Rectal smooth muscle tissue (tissue), 1 donor: Measurements from ENCODE around the gene IGLL5.

ENCODE experiments used
- H3K27ac ChIP-seq: one replicate; pipeline ENCODE4 v1.7.0; 2013; ENCODE audit warnings: low read depth, low read length, inconsistent platforms
- H3K27me3 ChIP-seq: one replicate; pipeline ENCODE4 v1.7.0; 2013; ENCODE audit warnings: low read length; ENCODE audit not compliant: control insufficient read depth, insufficient read depth
- H3K36me3 ChIP-seq: one replicate; pipeline ENCODE4 v1.7.0; 2013; ENCODE audit warnings: low read length; ENCODE audit not compliant: control insufficient read depth, insufficient read depth
- H3K4me1 ChIP-seq: one replicate; pipeline ENCODE4 v1.7.0; 2013; ENCODE audit warnings: low read length; ENCODE audit not compliant: control insufficient read depth, insufficient read depth
- H3K4me3 ChIP-seq: one replicate; pipeline ENCODE4 v1.7.0; 2013; ENCODE audit warnings: low read length
- H3K9ac ChIP-seq: one replicate; pipeline ENCODE4 v1.7.0; 2013; ENCODE audit warnings: low read length

Gene IGLL5

DNA sequence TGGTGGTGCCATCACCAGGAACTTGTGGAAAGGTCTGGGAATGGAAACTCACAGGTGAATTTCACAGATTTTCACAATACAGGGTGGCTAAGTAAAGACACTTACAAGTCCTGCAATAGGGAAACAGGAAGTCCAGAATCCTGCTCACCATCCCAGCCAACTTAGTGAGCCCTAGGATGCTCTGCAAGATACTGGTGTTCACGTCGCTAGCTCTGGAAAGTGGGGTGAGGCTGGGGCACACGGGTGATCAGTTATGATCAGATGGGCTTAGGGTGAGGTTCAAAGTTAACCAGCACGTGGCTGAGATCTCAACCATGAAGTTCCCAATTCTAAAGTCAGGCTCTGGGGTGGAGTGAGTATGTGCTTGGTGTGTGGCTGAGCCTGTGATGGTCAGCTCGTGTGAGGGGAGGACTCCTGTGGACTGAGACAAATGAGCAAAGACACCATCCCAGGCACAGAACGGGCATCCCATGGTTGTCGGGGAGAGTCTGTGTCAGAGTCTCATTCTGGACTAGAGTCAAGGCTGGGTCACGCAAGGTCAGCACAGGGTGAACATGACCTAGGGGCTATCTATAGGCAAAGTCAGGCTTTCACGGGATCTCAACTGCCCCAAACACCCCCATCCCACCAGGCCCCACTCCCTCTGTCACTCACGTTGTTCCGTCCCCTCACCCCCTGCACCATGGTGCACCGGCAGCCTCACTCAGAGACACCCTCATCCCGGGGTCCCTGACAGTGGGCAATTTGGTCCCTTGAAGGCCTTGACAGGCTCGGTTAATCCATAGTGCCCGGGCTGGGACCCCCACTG is 23.9 kb downstream of the IGLL5 start:
- Histone ChIP-seq H3K4me1 (no peaks in the 10 kb centered on the region), H3K36me3 (no peaks in the 10 kb centered on the region), H3K4me3 (no peak overlapping the region), H3K27me3 (no peaks in the 10 kb centered on the region), H3K9ac (no peak overlapping the region), H3K27ac (no peak overlapping the region)

DNA sequence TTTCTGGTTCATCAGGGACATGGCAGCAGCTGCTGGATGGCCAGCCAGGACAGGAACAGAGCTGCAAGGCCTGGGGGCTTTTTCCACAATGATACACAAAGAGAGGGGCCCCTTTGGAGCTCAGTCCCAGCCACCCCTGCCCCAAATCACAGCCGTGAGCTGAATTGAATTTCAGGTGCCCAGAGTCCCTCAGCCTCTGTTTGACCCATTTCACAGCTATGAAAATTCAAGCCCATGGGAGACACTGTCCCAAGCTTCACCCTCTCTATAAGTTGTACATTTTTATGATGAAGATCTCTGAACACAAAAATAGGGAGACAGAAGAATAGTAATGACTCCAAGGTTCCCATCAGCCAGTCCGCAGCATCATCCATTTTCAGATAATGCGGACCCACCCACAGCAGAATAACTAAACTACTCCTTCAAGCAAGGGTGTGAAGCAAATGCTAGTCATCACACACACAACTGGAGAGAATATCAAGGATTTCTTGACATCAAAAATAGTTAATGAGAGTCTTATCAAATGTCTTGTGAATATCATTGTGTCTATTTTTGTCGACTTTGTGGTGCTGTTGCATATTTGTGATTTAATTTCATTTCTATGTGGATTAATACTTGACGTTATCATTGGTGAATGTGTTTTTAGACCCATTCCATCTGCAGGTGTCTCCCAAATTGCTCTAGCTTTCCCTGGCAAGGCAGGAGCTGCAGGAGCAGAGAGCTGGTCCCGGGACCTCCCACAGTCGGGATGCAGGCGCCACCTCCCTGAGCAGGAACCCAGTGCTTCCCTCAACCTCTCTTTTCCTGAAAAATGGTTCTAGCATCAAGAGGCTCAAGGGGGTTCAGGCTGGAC is 24.7 kb downstream of the IGLL5 start:
- no peak overlapping the region for H3K27ac ChIP-seq
- H3K9ac ChIP-seq, result no peak overlapping the region
- H3K4me1 ChIP-seq, result no peaks in the 10 kb centered on the region
- no peaks in the 10 kb centered on the region for H3K27me3 ChIP-seq
- H3K4me3 ChIP-seq, result no peak overlapping the region
- no peaks in the 10 kb centered on the region for H3K36me3 ChIP-seq

DNA sequence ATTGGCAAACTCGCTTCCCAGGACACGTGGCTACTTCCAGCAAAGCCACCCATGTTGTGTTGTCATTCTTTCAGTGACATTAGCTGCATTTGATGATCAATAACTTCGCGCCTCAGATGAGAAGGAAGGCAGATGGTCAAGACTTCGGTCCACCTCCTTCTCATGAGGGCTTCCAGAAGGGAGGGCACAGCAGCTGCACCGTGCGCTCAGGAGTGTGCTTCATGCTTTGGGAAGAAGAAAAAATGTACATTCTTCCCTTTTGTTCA is 25.3 kb downstream of the IGLL5 start:
- no peak overlapping the region for H3K9ac ChIP-seq
- no peak overlapping the region for H3K27ac ChIP-seq
- H3K27me3 ChIP-seq, result no peaks in the 10 kb centered on the region
- no peaks in the 10 kb centered on the region for H3K4me1 ChIP-seq
- H3K36me3 ChIP-seq, result no peaks in the 10 kb centered on the region
- H3K4me3 ChIP-seq, result no peak overlapping the region

DNA sequence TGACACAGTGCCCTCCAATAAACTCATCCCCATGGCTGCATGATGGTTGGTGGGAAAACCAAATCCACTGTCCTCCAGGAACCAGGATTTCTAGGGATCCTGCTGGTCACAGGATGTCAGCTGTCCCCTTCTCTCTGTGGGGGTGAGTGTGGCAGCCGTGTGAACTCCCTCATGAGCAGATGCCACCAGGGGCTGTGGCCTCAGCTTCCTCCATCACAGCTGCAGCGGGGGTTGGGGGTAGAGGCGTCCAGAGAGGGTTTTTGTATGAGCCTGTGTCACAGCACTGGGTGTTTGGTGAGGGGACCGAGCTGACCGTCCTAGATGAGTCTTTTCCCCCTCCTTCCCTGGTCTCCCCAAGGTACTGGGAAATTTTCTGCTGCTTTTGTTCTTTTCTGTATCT is 26.4 kb downstream of the IGLL5 start:
- no peak overlapping the region for H3K4me3 ChIP-seq
- H3K4me1 ChIP-seq, result no peaks in the 10 kb centered on the region
- H3K9ac ChIP-seq, result no peak overlapping the region
- H3K36me3 ChIP-seq, result no peaks in the 10 kb centered on the region
- peaks cover 3% of the 10 kb centered on the region for H3K27me3 ChIP-seq
- H3K27ac ChIP-seq, result no peak overlapping the region

DNA sequence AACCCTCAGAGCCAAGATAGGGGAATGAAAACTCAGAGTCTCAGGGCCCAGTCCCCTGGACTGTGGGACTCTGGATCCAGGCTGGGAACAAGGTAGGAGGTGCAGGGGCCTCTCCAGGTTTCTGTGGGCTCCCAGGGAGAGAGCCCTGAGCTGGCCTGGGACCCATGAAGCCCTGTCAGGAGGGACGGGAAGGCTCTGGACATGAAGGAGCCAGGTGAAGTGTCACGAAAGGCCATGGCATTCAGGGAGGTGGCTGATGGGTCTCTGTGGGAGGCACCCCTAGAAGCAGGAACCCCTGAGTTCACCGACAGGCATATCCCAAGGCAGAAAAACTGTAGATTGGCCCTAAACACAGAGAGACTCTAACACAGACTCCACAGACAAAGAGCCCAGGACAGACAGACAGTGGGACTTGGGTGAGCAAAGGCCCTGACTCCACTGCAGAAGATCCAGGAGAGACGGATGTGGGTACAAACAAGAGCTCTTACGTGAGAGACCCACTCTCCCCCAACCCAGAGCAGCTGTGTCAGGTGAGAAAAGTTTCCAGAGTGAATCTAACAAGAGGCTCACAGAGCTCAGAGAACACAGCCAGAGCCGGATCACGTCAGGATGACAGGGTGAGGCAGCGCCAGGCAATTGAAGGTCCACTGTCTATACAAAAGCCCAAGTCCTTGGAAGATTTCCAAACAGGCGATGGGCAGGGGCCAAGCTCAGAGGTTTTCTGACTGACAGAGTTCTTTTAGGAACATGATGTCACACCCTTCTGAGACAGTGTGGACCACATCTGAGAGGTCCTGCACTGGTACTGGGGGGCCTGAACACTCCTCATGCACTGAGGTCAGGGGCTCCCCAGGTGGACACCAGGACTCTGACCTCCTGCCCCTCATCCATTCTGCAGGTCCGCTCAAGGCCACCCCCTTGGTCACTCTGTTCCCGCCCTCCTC is 27.4 kb downstream of the IGLL5 start:
- H3K9ac ChIP-seq, result no peak overlapping the region
- no peak overlapping the region for H3K27ac ChIP-seq
- no peaks in the 10 kb centered on the region for H3K4me1 ChIP-seq
- H3K27me3 ChIP-seq, result peaks cover 3% of the 10 kb centered on the region
- no peaks in the 10 kb centered on the region for H3K36me3 ChIP-seq
- H3K4me3 ChIP-seq, result no peak overlapping the region

DNA sequence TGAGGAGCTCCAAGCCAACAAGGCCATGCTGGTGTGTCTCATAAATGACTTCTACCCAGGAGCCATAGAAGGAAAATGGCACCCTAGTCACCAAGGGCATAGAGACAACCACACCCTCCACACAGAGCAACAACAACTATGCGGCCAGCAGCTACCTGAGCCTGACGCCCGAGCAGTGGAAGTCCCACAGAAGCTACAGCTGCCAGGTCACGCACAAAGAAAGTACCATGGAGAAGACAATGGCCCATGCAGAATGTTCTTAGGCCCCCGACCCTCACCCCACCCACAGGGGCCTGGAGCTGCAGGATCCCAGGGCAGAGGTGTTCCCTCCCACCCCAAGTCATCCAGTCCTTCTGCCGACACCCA is 28.0 kb downstream of the IGLL5 start:
- Histone ChIP-seq H3K27me3 (peaks cover 3% of the 10 kb centered on the region), H3K27ac (no peak overlapping the region), H3K4me1 (no peaks in the 10 kb centered on the region), H3K4me3 (no peak overlapping the region), H3K36me3 (no peaks in the 10 kb centered on the region), H3K9ac (no peak overlapping the region)

DNA sequence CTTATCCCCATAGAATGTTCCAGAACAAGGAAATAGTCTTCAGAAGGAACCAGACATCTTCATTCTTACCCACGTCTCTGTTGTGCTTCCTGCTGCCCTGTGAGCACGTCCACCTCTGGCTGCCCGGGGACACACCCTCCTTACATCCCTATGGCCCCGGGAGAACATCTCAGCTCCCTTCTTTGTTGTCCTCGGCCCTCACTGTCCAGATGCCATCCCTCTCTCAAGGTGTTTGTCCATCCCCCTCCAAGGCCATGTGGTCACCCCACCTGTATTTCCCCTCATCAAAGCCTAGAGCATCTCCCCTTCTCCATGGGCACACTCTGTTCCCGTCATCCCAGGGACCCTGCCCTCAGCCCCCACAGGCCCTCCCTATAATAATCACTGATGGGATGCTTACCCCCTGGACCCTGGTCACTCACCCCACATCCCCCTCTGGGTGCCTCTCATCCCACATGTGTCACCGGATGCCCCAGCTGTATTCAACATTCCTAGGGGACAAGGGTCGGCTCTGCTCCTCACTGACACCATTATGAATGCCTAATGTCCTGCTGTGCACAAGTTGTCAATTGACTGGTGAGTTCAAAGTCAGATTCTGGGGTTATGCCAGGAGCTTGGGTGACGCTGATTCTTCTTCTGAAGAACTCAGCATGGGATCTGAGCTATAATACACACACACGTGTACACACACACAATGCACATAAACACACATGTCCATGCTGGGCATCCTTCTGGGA is 28.8 kb downstream of the IGLL5 start:
- Histone ChIP-seq H3K9ac (no peak overlapping the region), H3K36me3 (no peaks in the 10 kb centered on the region)

DNA sequence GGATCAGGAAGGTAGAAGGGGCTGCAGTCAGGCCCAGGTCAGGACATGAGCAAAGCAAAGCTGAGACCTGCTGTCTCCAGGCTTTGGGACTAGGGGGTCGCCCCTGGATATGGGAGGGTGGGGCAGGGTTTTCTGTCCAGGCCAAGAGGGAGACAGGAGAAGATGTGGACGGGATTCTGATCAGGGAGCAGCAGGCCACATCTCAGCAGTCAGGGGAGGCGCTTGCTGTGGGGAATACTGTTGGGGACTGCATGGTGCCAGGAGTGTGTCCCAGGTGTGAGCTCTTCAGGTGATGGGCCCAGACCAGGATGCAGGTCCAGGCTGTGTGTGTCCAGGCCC is 29.3 kb downstream of the IGLL5 start:
- Histone ChIP-seq H3K4me1 (no peaks in the 10 kb centered on the region), H3K27ac (no peak overlapping the region), H3K9ac (no peak overlapping the region), H3K27me3 (peaks cover 3% of the 10 kb centered on the region), H3K4me3 (no peak overlapping the region), H3K36me3 (no peaks in the 10 kb centered on the region)

More for the DNA sequence above, 28.8 kb downstream of the IGLL5 start:
- peaks cover 3% of the 10 kb centered on the region for H3K27me3 ChIP-seq
- H3K4me3 ChIP-seq, result no peak overlapping the region
- H3K4me1 ChIP-seq, result no peaks in the 10 kb centered on the region
- H3K27ac ChIP-seq, result no peak overlapping the region

DNA sequence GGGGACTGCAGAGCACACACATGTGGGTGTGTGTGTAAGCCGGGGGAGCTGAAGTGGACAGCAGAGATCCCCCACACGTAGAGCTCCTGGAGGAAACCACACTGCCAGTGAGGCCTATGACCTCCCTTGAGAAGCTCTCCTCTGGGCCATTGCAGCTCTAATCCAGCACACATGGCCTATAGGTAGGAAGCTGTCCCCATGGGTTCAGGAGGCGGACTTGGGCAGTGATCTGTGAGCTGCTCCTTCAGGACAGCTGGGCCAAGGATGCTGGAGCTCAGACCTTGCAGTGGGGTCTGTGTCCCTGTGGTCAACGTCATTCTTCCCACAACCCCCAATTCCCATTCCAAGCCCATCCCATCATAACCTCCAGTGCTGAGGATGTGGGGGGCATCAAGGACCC is 29.8 kb downstream of the IGLL5 start:
- Histone ChIP-seq H3K9ac (no peak overlapping the region), H3K4me3 (no peak overlapping the region), H3K27ac (no peak overlapping the region), H3K36me3 (no peaks in the 10 kb centered on the region), H3K4me1 (no peaks in the 10 kb centered on the region), H3K27me3 (peaks cover 3% of the 10 kb centered on the region)

DNA sequence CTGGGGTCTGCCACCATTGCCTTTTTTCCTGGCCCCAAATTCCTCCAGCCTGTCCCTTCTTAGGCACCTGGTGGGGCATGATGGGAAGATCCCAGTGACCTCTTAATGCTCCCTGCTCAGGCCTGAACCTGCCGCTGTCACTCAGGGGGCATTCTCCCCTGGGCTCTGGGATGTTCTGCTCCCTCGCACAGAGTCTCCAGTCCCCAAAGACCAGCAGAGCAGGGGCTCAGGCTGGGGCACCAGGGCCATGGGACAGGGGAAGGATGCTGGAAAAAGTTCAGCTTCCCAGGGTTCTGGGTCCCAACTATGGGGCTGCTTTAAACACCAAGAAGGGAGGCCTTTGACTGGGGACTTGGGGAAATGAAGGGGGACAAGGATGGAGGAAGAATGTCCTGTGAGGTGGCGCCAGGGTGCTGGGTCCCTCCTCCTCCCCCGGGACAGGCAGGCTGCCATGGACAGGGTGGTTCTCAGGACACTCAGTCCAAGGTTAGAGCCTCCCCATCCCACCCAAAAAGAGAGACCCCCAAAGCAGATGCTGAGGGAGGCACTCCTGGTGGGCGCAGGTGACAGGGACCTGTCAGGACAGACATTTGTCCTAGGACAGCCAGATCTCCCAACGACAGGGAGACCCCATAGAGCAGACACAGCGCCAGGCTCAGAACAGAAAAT is 30.8 kb downstream of the IGLL5 start:
- H3K4me3 ChIP-seq, result no peak overlapping the region
- H3K4me1 ChIP-seq, result no peaks in the 10 kb centered on the region
- H3K36me3 ChIP-seq, result no peaks in the 10 kb centered on the region
- peaks cover 3% of the 10 kb centered on the region for H3K27me3 ChIP-seq
- no peak overlapping the region for H3K9ac ChIP-seq
- no peak overlapping the region for H3K27ac ChIP-seq

DNA sequence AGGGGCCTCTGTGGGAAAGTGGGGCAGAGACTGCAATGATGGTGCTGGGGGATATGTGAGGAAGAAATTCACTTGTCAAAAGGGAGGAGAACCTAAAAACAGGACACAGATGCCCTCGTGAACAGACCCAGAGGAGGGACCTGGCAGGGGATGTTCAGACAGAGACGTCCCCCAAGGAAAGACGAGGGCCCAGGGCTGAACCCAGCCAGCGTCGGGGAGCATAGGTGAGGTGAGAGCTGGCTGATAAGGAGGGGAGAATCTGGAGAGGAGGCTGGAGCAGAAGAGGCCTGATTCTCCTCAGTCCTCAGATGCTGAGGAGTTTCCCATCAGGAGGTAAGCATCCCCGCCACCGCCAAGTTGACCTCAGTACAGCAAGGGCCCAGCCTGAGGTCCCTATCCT is 31.4 kb downstream of the IGLL5 start:
- H3K9ac ChIP-seq, result no peak overlapping the region
- H3K36me3 ChIP-seq, result no peaks in the 10 kb centered on the region
- H3K4me1 ChIP-seq, result no peaks in the 10 kb centered on the region
- H3K4me3 ChIP-seq, result no peak overlapping the region
- peaks cover 3% of the 10 kb centered on the region for H3K27me3 ChIP-seq
- H3K27ac ChIP-seq, result no peak overlapping the region
